ENCODE data around the gene SLC17A3.

SLC17A3 gene

GRCh38 chr6:25889877-25890853 lies 16.1 kb upstream of the SLC17A3 start:
- no peak for DNase-seq (ENCODE audit: low read depth in 2 of 2)

DNA sequence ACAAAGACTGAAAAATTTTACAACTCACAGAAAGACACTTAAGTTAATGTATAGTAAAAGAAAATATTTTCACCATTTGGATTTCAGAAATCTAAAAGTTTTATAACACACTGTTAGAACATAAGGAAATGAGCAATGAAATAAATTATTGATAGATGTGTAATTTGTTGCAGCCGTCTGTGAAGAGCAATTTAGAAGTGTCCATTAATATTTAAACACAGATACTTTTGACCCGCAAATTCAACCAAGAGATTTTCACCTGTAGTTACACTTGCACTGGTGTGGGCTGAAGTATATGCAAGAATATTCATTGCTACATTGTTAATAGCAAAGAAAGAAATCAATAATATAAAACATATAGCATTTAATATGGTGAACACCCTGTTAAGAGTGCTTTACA lies 14.6 kb upstream of the SLC17A3 start:
- DNase-seq (ENCODE audit: low read depth in 2 of 2), result no peak

GRCh38 chr6:25886066-25886465 lies 12.0 kb upstream of the SLC17A3 start:
- DNase-seq (ENCODE audit: low read depth in 2 of 2), result no peak

DNA sequence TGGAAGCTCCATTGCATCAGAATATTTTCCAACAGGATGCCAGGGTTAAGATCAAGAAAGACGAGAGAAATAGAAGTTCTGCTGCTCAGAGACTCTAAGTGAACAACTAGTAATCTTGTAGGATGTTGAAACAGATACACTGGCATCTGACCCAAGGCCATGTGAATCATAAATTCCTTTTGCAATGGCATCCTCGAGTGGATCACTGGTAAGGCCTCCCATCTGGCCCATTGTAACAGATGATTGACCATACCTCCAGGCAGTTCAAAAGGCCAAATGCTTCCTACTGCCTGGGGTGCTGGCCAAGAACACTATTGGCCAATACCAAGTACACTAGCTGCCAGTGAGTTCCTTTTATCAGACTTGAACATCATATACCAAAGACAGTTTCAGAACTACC lies 9.9 kb upstream of the SLC17A3 start:
- no peak for DNase-seq (ENCODE audit: low read depth in 2 of 2)

DNA sequence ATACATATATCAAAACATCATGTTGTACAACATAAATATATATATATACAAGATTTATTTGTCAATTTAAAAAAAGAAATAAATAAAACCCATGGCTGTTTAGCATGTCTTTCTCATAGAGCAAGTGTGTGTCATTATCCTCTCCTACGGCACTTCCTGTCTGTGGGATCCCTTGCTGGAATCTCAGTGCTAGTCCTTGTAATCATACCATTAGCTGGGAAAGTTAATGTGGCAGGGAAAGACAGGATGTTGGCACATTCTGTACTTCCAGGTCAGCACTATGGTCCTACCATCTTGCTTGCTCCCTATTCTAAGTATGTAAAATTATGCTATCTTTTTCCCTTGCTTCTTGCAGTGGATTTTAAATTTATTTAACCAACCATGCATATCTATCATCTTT lies 9.5 kb upstream of the SLC17A3 start:
- no peak for DNase-seq (ENCODE audit: low read depth in 2 of 2)

DNA sequence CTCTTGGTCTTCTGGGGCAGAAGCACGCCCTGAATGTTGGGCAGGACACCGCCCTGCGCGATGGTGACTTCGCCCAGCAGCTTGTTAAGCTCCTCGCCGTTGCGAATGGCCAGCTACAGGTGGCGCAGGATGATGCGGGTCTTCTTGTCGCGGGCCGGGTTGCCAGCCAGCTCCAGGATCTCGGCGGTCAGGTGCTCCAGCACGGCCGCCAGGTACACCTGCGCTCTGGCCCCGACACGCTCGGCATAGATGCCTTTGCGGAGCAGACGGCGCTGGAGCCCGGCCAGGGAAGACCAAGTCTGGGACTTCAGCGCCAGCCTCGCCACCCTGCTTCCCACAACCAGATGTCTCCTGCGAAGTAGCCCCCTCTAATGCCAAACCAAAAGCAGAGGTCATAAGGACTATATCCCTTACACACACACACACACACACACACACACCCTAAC lies 8.0 kb upstream of the SLC17A3 start:
- no peak for DNase-seq (ENCODE audit: low read depth in 2 of 2)

DNA sequence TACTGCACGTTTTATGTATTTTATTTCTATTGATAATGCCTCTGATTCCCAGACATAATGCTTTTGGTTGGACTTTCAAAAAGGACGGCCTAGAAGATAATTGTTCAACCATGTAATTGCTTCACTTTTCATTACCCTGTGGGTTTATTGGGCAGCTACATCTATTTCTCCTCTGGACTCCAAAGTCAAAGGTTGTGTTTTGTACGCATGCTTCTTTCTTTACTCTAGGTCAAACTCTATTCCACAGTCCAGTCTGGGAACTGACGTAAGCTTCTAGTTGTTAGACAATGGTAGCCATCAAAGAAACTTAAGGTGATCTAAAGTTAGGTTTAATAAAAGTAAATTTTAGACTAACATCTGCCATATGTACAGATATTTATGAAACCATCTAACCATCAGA lies 6.6 kb upstream of the SLC17A3 start:
- DNase-seq (ENCODE audit: low read depth in 2 of 2), result no peak

DNA sequence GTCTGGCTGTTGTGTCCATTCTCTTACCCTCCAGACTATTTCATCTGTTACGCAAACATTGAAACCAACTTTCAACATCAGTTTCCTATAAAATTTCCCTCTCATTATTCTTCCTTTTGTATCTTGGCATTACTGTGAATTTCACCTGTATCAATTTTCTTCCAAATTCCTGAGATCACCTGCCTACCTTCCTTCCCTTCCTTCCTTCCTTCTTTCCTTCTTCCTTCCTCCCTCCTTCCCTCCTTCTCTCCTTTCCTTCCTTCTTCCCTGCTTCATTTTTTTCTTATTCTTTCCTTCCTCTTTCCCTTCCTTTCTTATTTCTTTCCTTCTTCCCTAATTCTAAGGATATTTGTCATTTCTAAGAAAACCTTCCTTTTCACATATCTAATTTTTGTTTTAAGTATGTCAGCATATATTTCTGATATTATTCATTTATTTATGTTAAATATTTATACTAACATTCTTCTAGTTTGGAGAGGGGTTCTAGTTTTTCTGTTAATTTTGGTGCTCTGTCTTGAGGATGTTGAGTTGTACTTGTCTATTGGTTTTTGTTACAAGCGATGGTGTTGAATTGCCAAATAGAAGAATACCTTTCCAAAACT lies 4.8 kb upstream of the SLC17A3 start:
- no peak for DNase-seq (ENCODE audit: low read depth in 2 of 2)

GRCh38 chr6:25875926-25876602 lies 2.0 kb upstream of the SLC17A3 start:
- no peak for DNase-seq (ENCODE audit: low read depth in 2 of 2)

DNA sequence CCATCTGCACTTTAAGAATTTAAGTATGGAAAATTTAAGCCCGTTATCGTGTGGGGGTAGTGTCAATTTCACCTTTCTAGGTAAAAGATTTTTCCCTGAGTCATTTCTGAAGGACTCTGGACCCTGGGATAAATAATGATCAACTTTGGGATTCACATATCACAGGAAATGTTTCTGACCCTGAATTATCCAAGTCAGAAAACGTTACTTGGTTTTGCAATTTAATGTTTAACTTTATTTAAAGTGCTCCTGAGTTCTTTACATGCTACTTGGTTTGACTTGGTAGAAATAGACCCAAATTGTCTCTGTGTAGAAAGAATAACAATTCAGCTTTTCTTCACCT lies 1.5 kb upstream of the SLC17A3 start:
- no peak for DNase-seq (ENCODE audit: low read depth in 2 of 2)

- no peak for DNase-seq (ENCODE audit: low read depth in 2 of 2)
These were observed 949 bp upstream of the SLC17A3 start for GRCh38 chr6:25874822-25875562.

- no peak for DNase-seq (ENCODE audit: low read depth in 2 of 2)
These were observed 1.2 kb downstream of the SLC17A3 start for GRCh38 chr6:25872814-25873213.

DNA sequence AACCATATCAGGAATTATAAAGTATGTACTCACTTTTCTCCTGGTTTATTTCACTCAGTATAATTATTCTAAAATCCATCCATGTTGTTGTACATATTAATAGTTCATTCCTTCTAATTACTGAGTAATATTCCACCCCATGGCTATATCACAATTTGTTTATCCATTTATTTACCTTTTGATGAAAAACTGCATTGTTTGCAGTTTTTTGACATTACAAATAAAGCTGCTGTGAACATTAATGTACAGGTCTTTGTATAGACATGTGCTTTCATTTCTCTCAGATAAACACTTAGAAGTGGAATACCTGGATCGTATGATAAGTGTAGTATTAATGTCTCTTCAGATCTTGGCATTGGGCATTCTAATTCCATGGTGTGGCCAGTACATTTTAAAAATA lies 4.2 kb downstream of the SLC17A3 start:
- DNase-seq (ENCODE audit: low read depth in 2 of 2), result no peak

GRCh38 chr6:25868436-25869183 lies 5.4 kb downstream of the SLC17A3 start:
- no peak for DNase-seq (ENCODE audit: low read depth in 2 of 2)

DNA sequence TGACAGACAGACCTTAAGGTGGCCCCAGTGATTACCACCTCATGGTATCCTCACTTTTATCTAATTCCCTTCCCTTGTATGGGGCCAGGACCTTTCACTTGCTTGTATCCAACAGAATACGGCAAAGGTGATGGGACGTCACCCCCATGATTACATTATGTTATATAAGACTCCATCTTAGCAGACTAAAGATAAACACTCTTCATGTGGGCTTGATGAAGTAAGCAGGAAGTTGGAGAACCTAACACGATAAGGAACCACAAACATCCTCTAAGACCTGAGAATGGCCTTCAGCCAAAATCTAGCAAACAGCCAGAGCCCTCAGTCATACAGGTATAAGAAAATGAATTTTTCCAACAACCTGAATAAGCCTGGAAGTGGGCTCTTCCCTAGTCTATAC lies 8.0 kb downstream of the SLC17A3 start:
- DNase-seq (ENCODE audit: low read depth in 2 of 2), result no peak

DNA sequence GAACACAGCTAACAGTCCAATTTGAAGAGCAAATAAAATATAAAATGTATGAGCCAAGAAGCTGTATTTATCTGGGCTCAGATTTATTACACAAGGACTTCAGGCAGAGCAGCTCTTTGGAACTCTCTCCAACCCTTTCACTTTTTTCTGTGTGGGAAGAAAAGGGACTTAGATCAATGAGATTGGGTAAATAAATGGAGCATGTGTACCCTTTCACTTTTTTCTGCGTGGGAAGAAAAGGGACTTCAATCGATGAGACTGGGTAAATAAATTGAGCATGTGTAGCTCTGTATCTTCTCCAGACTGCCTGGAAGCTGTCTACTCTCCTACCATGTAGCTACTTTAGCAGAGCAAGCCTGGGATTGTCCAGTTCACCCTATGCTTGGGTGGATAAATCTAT lies 10.7 kb downstream of the SLC17A3 start:
- DNase-seq (ENCODE audit: low read depth in 2 of 2), result no peak

DNA sequence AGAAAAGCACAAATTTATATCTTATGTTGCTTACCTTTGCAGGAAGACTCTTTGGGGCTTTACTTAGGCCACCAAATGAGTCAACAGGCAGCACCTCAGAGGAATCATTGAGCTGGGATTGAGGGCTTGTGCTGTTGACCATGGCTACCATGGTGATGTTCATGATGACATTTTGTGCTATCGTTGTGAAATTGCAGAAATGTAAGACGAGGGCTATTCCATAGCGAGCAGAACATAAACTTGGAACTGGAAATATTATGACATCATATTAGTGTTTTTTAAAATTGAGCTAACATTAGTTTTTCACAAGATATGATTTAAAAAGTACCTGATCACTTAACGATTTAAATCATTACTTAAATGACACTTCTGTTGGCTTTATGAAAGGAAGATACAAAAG lies 11.8 kb downstream of the SLC17A3 start:
- no peak for DNase-seq (ENCODE audit: low read depth in 2 of 2)

GRCh38 chr6:25852756-25853155 lies 21.3 kb downstream of the SLC17A3 start:
- no peak for DNase-seq (ENCODE audit: low read depth in 2 of 2)

DNA sequence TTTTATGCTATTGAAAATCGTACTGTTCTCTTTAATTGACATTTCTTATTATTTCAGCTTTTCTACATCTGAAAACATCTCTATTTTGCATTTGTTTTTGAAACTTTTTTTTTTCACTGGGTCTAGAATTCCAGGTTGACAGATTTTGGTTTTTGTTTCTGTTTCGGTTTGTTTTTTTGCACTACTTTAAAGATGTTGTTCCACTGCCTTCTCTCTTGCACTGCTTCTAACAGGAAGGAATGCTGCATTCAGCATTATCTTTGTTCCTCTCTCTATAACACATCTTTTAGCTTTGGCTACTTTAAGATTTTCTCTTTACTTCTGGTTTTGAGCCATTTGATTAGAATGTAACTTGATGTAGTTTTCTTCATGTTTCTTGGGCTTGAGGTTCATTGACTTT lies 22.1 kb downstream of the SLC17A3 start:
- DNase-seq (ENCODE audit: low read depth in 2 of 2), result no peak

GRCh38 chr6:25844518-25844917 lies 29.5 kb downstream of the SLC17A3 start:
- DNase-seq (ENCODE audit: low read depth in 2 of 2), result no peak

- no peak for DNase-seq (ENCODE audit: low read depth in 2 of 2)
These were observed 31.5 kb downstream of the SLC17A3 start for GRCh38 chr6:25842526-25842925.
